Kidney (tissue), 14 donors: Measurements from ENCODE around the gene NUMBL. TPM values are rescaled to one million over a fixed set of nuclear protein-coding genes. Genes with fewer than 3 reads are reported as not detected.

ENCODE experiments used
- DNase-seq, 5 donors: peaks; one replicate each; pipeline ENCODE4 v3.0.0-alpha.2; 2013 to 2020
- FAIRE-seq: peaks from 2 replicates; lab custom pipeline; 2012; peaks lifted over from hg19 to GRCh38; lab: Jason Lieb, UNC
- H3K27ac ChIP-seq, 2 donors: one replicate each; pipeline ENCODE4 v1.7.0; 2013; ENCODE audit warnings: low read depth in 2 of 2, low read length in 2 of 2, inconsistent platforms in 1 of 2
- H3K27me3 ChIP-seq: one replicate; pipeline ENCODE4 v1.7.1; 2013; ENCODE audit warnings: low read length, inconsistent platforms; ENCODE audit not compliant: control insufficient read depth, insufficient read depth
- H3K36me3 ChIP-seq, 3 donors: one replicate each; pipeline versions ENCODE4 v1.7.0 to v1.7.1; 2013; ENCODE audit warnings: low read length in 3 of 3, control low read depth in 1 of 3, inconsistent platforms in 1 of 3; ENCODE audit not compliant: insufficient read depth in 3 of 3, control insufficient read depth in 2 of 3
- H3K4me1 ChIP-seq, 3 donors: one replicate each; pipeline versions ENCODE4 v1.7.0 to v1.7.1; 2013; ENCODE audit warnings: low read length in 3 of 3, inconsistent platforms in 1 of 3, low read depth in 1 of 3; ENCODE audit not compliant: control insufficient read depth in 2 of 3, insufficient read depth in 2 of 3
- H3K4me3 ChIP-seq, 3 donors: one replicate each; pipeline versions ENCODE4 v1.7.0 to v1.8.1; 2013; ENCODE audit warnings: low read length in 3 of 3, control low read depth in 1 of 3, inconsistent platforms in 1 of 3
- H3K9ac ChIP-seq, 3 donors: one replicate each; pipeline versions ENCODE4 v1.7.0 to v1.7.1; 2013; ENCODE audit warnings: low read length in 3 of 3, control low read depth in 1 of 3, inconsistent platforms in 1 of 3
- H3K9me3 ChIP-seq, 3 donors: one replicate each; pipeline versions ENCODE4 v1.7.0 to v1.7.1; 2013; ENCODE audit warnings: low read length in 3 of 3, control low read depth in 1 of 3, inconsistent platforms in 1 of 3; ENCODE audit not compliant: control insufficient read depth in 2 of 3, insufficient read depth in 1 of 3
- intact Hi-C: fragments of 100-400 bp; cut with DNase I; formaldehyde crosslinking; loops from one replicate; pipeline ENCODE4 v1.11.1; 2022
- polyA plus RNA-seq: library from polyadenylated mRNA; stranded (reverse); fragments of 350-450 nt; fragmentation: Illumina TruSeq; extraction: RNeasy Lipid Tissue Mini Kit (QIAGEN cat#74804); gene quantifications from one replicate; pipeline ENCODE4 v1.2.3, GENCODE V29; 2014; ENCODE audit warnings: low read depth, low replicate concordance; ENCODE audit not compliant: insufficient read depth
- total RNA-seq: library from RNA; stranded (reverse); fragmentation: NEBNext Ultra II Directional; extraction: Animal tissue kit (Norgen Biotek cat#: 25700); gene quantifications from one replicate; pipeline ENCODE4 v1.2.1, GENCODE V29; 2021
- TF ChIP-seq, protein P1 (sequence below): IDR thresholded peaks from 3 replicates; pipeline ENCODE4 v1.5.1; 2012; ENCODE audit warnings: mild to moderate bottlenecking, moderate library complexity, borderline replicate concordance; ENCODE audit not compliant: insufficient read depth; ENCODE audit errors: extremely low read depth
- donor health status: control.
- donor health status: control.
- donor health status: control.
- donor health status: control.
- donor health status: control.
- donor health status: DM: yes; HTN: yes; CAD: no.
- donor health status: Normal renal cell carcinoma (clear cell type).

The NUMBL gene
- total and polyA plus RNA-seq, 2 donors from 2014 or later = 3.3 to 24.3 TPM

- Histone ChIP-seq H3K9ac (no peak overlapping the region), H3K36me3 (no peaks in the 10 kb centered on the region), H3K27me3 (no peaks in the 10 kb centered on the region), H3K9me3 (no peaks in the 10 kb centered on the region), H3K4me3 (no peak overlapping the region), H3K4me1 (no peaks in the 10 kb centered on the region), H3K27ac (no peak overlapping the region)
- intact Hi-C loops = no loop called here
- FAIRE-seq (no peak), DNase-seq (peak in 2 of 5 donors; percentile 6 to 43)
- TF ChIP-seq, protein P1, sequence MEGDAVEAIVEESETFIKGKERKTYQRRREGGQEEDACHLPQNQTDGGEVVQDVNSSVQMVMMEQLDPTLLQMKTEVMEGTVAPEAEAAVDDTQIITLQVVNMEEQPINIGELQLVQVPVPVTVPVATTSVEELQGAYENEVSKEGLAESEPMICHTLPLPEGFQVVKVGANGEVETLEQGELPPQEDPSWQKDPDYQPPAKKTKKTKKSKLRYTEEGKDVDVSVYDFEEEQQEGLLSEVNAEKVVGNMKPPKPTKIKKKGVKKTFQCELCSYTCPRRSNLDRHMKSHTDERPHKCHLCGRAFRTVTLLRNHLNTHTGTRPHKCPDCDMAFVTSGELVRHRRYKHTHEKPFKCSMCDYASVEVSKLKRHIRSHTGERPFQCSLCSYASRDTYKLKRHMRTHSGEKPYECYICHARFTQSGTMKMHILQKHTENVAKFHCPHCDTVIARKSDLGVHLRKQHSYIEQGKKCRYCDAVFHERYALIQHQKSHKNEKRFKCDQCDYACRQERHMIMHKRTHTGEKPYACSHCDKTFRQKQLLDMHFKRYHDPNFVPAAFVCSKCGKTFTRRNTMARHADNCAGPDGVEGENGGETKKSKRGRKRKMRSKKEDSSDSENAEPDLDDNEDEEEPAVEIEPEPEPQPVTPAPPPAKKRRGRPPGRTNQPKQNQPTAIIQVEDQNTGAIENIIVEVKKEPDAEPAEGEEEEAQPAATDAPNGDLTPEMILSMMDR = no peak
Observed at GRCh38 chr19:40642757-40643305, 47.6 kb downstream of the NUMBL start.

- no peak for FAIRE-seq
- Histone ChIP-seq H3K9ac (no peak overlapping the region), H3K9me3 (no peaks in the 10 kb centered on the region), H3K27me3 (no peaks in the 10 kb centered on the region), H3K4me3 (no peak overlapping the region), H3K36me3 (no peaks in the 10 kb centered on the region), H3K27ac (peak overlapping the region in 1 of 2 donors; percentile 32), H3K4me1 (no peaks in the 10 kb centered on the region)
- intact Hi-C loops = no loop called here
- TF ChIP-seq, protein P1 = no peak
- peak in 1 of 5 donors; percentile 42 for DNase-seq
Observed at GRCh38 chr19:40642051-40642706, 48.3 kb downstream of the NUMBL start.

GRCh38 chr19:40641281-40641680 lies 49.2 kb downstream of the NUMBL start:
- Histone ChIP-seq H3K36me3 (no peaks in the 10 kb centered on the region), H3K4me1 (no peaks in the 10 kb centered on the region), H3K4me3 (no peak overlapping the region), H3K27me3 (no peaks in the 10 kb centered on the region), H3K9me3 (no peaks in the 10 kb centered on the region), H3K9ac (no peak overlapping the region), H3K27ac (no peak overlapping the region)
- DNase-seq (peak in 4 of 5 donors; percentile 12 to 81 (median 43)), FAIRE-seq (no peak)
- TF ChIP-seq, protein P1 = no peak
- intact Hi-C loops = no loop called here
